Activated T-helper 17 cell treated with anti-CD3 and anti-CD28 coated beads, Interleukin-2, amount 50 U/mL, for 72 hours (primary cell): ENCODE results near the gene MAML3. TPM values are rescaled to one million over a fixed set of nuclear protein-coding genes. Genes with fewer than 3 reads are reported as not detected.
"Not testable (repeated sequence)": the region's sequence is repeated elsewhere in the genome, so short reads cannot be mapped to it uniquely, and the experiment has no call there.

Experiments used
- ATAC-seq: fragments of 150-1000 bp; cut with Tn5 transposase; replicated peaks from 2 replicates; pipeline ENCODE4 v1.10.0; 2021; ENCODE audit warnings: mild to moderate bottlenecking, moderate library complexity
- H3K27ac Mint-ChIP-seq: one replicate; pipeline ENCODE4 v1.8.0; 2022; ENCODE audit warnings: mixed read lengths
- H3K27me3 Mint-ChIP-seq: one replicate; pipeline ENCODE4 v1.8.0; 2022; ENCODE audit warnings: mixed read lengths
- H3K36me3 Mint-ChIP-seq: one replicate; pipeline ENCODE4 v1.8.0; 2022; ENCODE audit warnings: low read depth, mild to moderate bottlenecking, mixed read lengths
- H3K4me1 Mint-ChIP-seq: one replicate; pipeline ENCODE4 v1.8.0; 2022; ENCODE audit warnings: mixed read lengths
- H3K4me3 Mint-ChIP-seq: one replicate; pipeline ENCODE4 v1.8.0; 2022; ENCODE audit warnings: mild to moderate bottlenecking, mixed read lengths
- H3K9me3 Mint-ChIP-seq: one replicate; pipeline ENCODE4 v1.8.0; 2022; ENCODE audit warnings: mixed read lengths
- total RNA-seq, 2 donors: library from RNA; stranded (reverse); gene quantifications; one replicate each; pipeline ENCODE4 v1.2.3, GENCODE V29; 2022

MAML3 gene
- total RNA-seq, 2 donors from 2014 or later: 0.98 to 1.3 TPM

- H3K36me3 Mint-ChIP-seq: no peaks in the 10 kb centered on the region
- H3K27ac Mint-ChIP-seq: peak overlapping the region; percentile 88
- peaks cover 2% of the 10 kb centered on the region for H3K27me3 Mint-ChIP-seq
- H3K4me1 Mint-ChIP-seq: peaks cover 13% of the 10 kb centered on the region
- ATAC-seq: peak; percentile 89
- peak overlapping the region; percentile 61 for H3K4me3 Mint-ChIP-seq
- H3K9me3 Mint-ChIP-seq: no peaks in the 10 kb centered on the region
Measured at GRCh38 chr4:139951021-139951420, 203.0 kb downstream of the MAML3 start.

GRCh38 chr4:139950568-139950967, 203.4 kb downstream of the MAML3 start:
- peaks cover 13% of the 10 kb centered on the region for H3K4me1 Mint-ChIP-seq
- peak overlapping the region; percentile 88 for H3K27ac Mint-ChIP-seq
- ATAC-seq: peak; percentile 89
- H3K27me3 Mint-ChIP-seq: peaks cover 2% of the 10 kb centered on the region
- H3K36me3 Mint-ChIP-seq: no peaks in the 10 kb centered on the region
- peak overlapping the region; percentile 61 for H3K4me3 Mint-ChIP-seq
- H3K9me3 Mint-ChIP-seq: no peaks in the 10 kb centered on the region

GRCh38 chr4:139944916-139945315, 209.1 kb downstream of the MAML3 start:
- H3K27me3 Mint-ChIP-seq, H3K4me3 Mint-ChIP-seq: not testable (repeated sequence)

GRCh38 chr4:139943277-139943676, 210.7 kb downstream of the MAML3 start:
- H3K4me1 Mint-ChIP-seq: no peaks in the 10 kb centered on the region

More at GRCh38 chr4:139944916-139945315, 209.1 kb downstream of the MAML3 start:
- not testable (repeated sequence) for H3K27ac Mint-ChIP-seq, H3K36me3 Mint-ChIP-seq, ATAC-seq, H3K4me1 Mint-ChIP-seq, H3K9me3 Mint-ChIP-seq

GRCh38 chr4:139942241-139942640, 211.7 kb downstream of the MAML3 start:
- no peak for ATAC-seq
- Mint-ChIP-seq H3K27me3 (no peaks in the 10 kb centered on the region), H3K27ac (no peak overlapping the region), H3K36me3 (no peaks in the 10 kb centered on the region), H3K4me3 (no peak overlapping the region), H3K4me1 (no peaks in the 10 kb centered on the region), H3K9me3 (no peaks in the 10 kb centered on the region)

More at GRCh38 chr4:139943277-139943676, 210.7 kb downstream of the MAML3 start:
- Mint-ChIP-seq H3K4me3 (no peak overlapping the region), H3K27ac (no peak overlapping the region), H3K27me3 (no peaks in the 10 kb centered on the region), H3K36me3 (no peaks in the 10 kb centered on the region), H3K9me3 (no peaks in the 10 kb centered on the region)
- ATAC-seq: no peak

- H3K4me1 Mint-ChIP-seq: no peaks in the 10 kb centered on the region
- no peaks in the 10 kb centered on the region for H3K9me3 Mint-ChIP-seq
- H3K4me3 Mint-ChIP-seq: no peak overlapping the region
- H3K36me3 Mint-ChIP-seq: no peaks in the 10 kb centered on the region
- no peak for ATAC-seq
- no peaks in the 10 kb centered on the region for H3K27me3 Mint-ChIP-seq
- H3K27ac Mint-ChIP-seq: no peak overlapping the region
Measured at GRCh38 chr4:139940600-139940999, 213.4 kb downstream of the MAML3 start.

GRCh38 chr4:139938414-139938813, 215.6 kb downstream of the MAML3 start:
- H3K4me3 Mint-ChIP-seq: no peak overlapping the region
- H3K27me3 Mint-ChIP-seq: no peaks in the 10 kb centered on the region
- no peak for ATAC-seq

GRCh38 chr4:139935911-139936310, 218.1 kb downstream of the MAML3 start:
- no peak for ATAC-seq

More at GRCh38 chr4:139938414-139938813, 215.6 kb downstream of the MAML3 start:
- H3K36me3 Mint-ChIP-seq: no peaks in the 10 kb centered on the region
- no peaks in the 10 kb centered on the region for H3K9me3 Mint-ChIP-seq
- H3K4me1 Mint-ChIP-seq: no peaks in the 10 kb centered on the region
- H3K27ac Mint-ChIP-seq: no peak overlapping the region

GRCh38 chr4:139934708-139935195, 219.2 kb downstream of the MAML3 start:
- H3K27me3 Mint-ChIP-seq: no peaks in the 10 kb centered on the region
- H3K27ac Mint-ChIP-seq: no peak overlapping the region
- H3K9me3 Mint-ChIP-seq: no peaks in the 10 kb centered on the region
- H3K4me1 Mint-ChIP-seq: no peaks in the 10 kb centered on the region
- no peak for ATAC-seq
- H3K4me3 Mint-ChIP-seq: no peak overlapping the region
- no peaks in the 10 kb centered on the region for H3K36me3 Mint-ChIP-seq

More at GRCh38 chr4:139935911-139936310, 218.1 kb downstream of the MAML3 start:
- no peaks in the 10 kb centered on the region for H3K9me3 Mint-ChIP-seq
- no peak overlapping the region for H3K27ac Mint-ChIP-seq
- H3K4me3 Mint-ChIP-seq: no peak overlapping the region
- no peaks in the 10 kb centered on the region for H3K27me3 Mint-ChIP-seq
- no peaks in the 10 kb centered on the region for H3K36me3 Mint-ChIP-seq
- H3K4me1 Mint-ChIP-seq: no peaks in the 10 kb centered on the region

- Mint-ChIP-seq H3K27ac (no peak overlapping the region), H3K27me3 (no peaks in the 10 kb centered on the region), H3K4me3 (no peak overlapping the region), H3K4me1 (no peaks in the 10 kb centered on the region), H3K9me3 (no peaks in the 10 kb centered on the region), H3K36me3 (no peaks in the 10 kb centered on the region)
- no peak for ATAC-seq
Measured at GRCh38 chr4:139934057-139934707, 219.8 kb downstream of the MAML3 start.

GRCh38 chr4:139933541-139933940, 220.4 kb downstream of the MAML3 start:
- Mint-ChIP-seq H3K4me1 (no peaks in the 10 kb centered on the region), H3K9me3 (no peaks in the 10 kb centered on the region), H3K27ac (no peak overlapping the region), H3K36me3 (no peaks in the 10 kb centered on the region), H3K4me3 (no peak overlapping the region), H3K27me3 (peaks cover 4% of the 10 kb centered on the region)
- ATAC-seq: no peak

- no peak overlapping the region for H3K4me3 Mint-ChIP-seq
- no peaks in the 10 kb centered on the region for H3K4me1 Mint-ChIP-seq
- no peak for ATAC-seq
- no peak overlapping the region for H3K27ac Mint-ChIP-seq
- H3K27me3 Mint-ChIP-seq: peaks cover 8% of the 10 kb centered on the region
- no peaks in the 10 kb centered on the region for H3K9me3 Mint-ChIP-seq
- no peaks in the 10 kb centered on the region for H3K36me3 Mint-ChIP-seq
Measured at GRCh38 chr4:139933104-139933503, 220.9 kb downstream of the MAML3 start.

GRCh38 chr4:139924782-139925181, 229.2 kb downstream of the MAML3 start:
- no peaks in the 10 kb centered on the region for H3K9me3 Mint-ChIP-seq
- no peak for ATAC-seq
- no peaks in the 10 kb centered on the region for H3K4me1 Mint-ChIP-seq
- H3K27ac Mint-ChIP-seq: no peak overlapping the region
- no peaks in the 10 kb centered on the region for H3K36me3 Mint-ChIP-seq
- peaks cover 8% of the 10 kb centered on the region for H3K27me3 Mint-ChIP-seq
- no peak overlapping the region for H3K4me3 Mint-ChIP-seq

- no peaks in the 10 kb centered on the region for H3K4me1 Mint-ChIP-seq
- H3K9me3 Mint-ChIP-seq: no peaks in the 10 kb centered on the region
- no peak for ATAC-seq
- H3K4me3 Mint-ChIP-seq: no peak overlapping the region
- no peaks in the 10 kb centered on the region for H3K27me3 Mint-ChIP-seq
- H3K27ac Mint-ChIP-seq: no peak overlapping the region
- no peaks in the 10 kb centered on the region for H3K36me3 Mint-ChIP-seq
Measured at GRCh38 chr4:139922406-139923024, 231.5 kb downstream of the MAML3 start.
